Measurements from ENCODE around the gene CTNNA2.

GRCh38 chr2:80164375-80164774, 651.5 kb downstream of the CTNNA2 start:
- TF ChIP-seq, protein P1, sequence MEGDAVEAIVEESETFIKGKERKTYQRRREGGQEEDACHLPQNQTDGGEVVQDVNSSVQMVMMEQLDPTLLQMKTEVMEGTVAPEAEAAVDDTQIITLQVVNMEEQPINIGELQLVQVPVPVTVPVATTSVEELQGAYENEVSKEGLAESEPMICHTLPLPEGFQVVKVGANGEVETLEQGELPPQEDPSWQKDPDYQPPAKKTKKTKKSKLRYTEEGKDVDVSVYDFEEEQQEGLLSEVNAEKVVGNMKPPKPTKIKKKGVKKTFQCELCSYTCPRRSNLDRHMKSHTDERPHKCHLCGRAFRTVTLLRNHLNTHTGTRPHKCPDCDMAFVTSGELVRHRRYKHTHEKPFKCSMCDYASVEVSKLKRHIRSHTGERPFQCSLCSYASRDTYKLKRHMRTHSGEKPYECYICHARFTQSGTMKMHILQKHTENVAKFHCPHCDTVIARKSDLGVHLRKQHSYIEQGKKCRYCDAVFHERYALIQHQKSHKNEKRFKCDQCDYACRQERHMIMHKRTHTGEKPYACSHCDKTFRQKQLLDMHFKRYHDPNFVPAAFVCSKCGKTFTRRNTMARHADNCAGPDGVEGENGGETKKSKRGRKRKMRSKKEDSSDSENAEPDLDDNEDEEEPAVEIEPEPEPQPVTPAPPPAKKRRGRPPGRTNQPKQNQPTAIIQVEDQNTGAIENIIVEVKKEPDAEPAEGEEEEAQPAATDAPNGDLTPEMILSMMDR (IDR thresholded peaks at IDR 0.05; ENCODE audit: low read depth, low read length) = no peak
- no peak for TF ChIP-seq EZH2phosphoT487 (IDR thresholded peaks at IDR 0.05; ENCODE audit: low read depth)

All from OCI-LY3 (cell line).